Measurements from ENCODE around the gene ITGAL.

DNA sequence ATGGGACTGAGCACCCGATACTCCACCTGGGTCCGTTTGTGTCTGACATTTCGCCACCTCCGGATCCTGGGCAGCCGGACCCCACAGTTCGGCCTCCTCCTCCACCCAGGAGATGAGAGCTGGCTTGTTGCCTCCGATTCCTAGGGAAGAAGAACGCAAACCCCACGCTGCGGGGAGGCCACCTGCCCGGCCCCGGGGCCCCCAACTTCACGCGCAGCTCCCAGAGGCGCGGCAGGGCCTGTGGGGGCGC is 85.1 kb downstream of the ITGAL start:
- TF ChIP-seq, protein P1, sequence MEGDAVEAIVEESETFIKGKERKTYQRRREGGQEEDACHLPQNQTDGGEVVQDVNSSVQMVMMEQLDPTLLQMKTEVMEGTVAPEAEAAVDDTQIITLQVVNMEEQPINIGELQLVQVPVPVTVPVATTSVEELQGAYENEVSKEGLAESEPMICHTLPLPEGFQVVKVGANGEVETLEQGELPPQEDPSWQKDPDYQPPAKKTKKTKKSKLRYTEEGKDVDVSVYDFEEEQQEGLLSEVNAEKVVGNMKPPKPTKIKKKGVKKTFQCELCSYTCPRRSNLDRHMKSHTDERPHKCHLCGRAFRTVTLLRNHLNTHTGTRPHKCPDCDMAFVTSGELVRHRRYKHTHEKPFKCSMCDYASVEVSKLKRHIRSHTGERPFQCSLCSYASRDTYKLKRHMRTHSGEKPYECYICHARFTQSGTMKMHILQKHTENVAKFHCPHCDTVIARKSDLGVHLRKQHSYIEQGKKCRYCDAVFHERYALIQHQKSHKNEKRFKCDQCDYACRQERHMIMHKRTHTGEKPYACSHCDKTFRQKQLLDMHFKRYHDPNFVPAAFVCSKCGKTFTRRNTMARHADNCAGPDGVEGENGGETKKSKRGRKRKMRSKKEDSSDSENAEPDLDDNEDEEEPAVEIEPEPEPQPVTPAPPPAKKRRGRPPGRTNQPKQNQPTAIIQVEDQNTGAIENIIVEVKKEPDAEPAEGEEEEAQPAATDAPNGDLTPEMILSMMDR (IDR thresholded peaks at IDR 0.05), result no peak
- no peak for TF ChIP-seq POLR2A (IDR thresholded peaks at IDR 0.05)
